Body of pancreas (tissue), 4 donors: ENCODE data around the gene KCNMB2.

Experiments
- CTCF ChIP-seq, 7 experiments: fragments of 450-650 bp in 4 of 7; fragments of 200-600 bp in 3 of 7; sonication (generic) in 3 of 7; IDR thresholded peaks; one replicate each; pipeline ENCODE4 v1.5.1; 2016 to 2019; ENCODE audit warnings: antibody characterized with exemption in 7 of 7
- POLR2A ChIP-seq, 3 donors: fragments of 450-650 bp; IDR thresholded peaks; one replicate each; pipeline ENCODE4 v1.6.1; 2016; ENCODE audit warnings: antibody characterized with exemption in 3 of 3, mild to moderate bottlenecking in 2 of 3

GRCh38 chr3:178520451-178520850 lies 15.8 kb upstream of the KCNMB2 start:
- no peak for TF ChIP-seq CTCF (IDR thresholded peaks at IDR 0.05)
- TF ChIP-seq POLR2A (IDR thresholded peaks at IDR 0.05) = no peak
